HEK293T (cell line): ENCODE data around the gene VARS2.

Experiments used
- BHLHE40 ChIP-seq: fragments of 450-650 bp; IDR thresholded peaks from 2 replicates; pipeline ENCODE4 v1.6.1; 2016; ENCODE audit warnings: mild to moderate bottlenecking, moderate library complexity, borderline replicate concordance
- CTBP1 ChIP-seq: fragments of 450-650 bp; IDR thresholded peaks from 2 replicates; pipeline ENCODE4 v1.6.1; 2016; ENCODE audit warnings: borderline replicate concordance
- ELF4 ChIP-seq: fragments of 450-650 bp; IDR thresholded peaks from 2 replicates; pipeline ENCODE4 v1.6.1; 2017; ENCODE audit warnings: antibody characterized with exemption
- FOXK2 ChIP-seq: fragments of 450-650 bp; IDR thresholded peaks from 2 replicates; pipeline ENCODE4 v1.6.1; 2016; ENCODE audit warnings: mild to moderate bottlenecking
- FOXM1 ChIP-seq: fragments of 450-650 bp; IDR thresholded peaks from 2 replicates; pipeline ENCODE4 v1.6.1; 2017; ENCODE audit warnings: mild to moderate bottlenecking, borderline replicate concordance
- HDGF ChIP-seq: fragments of 450-650 bp; IDR thresholded peaks from 2 replicates; pipeline ENCODE4 v1.6.1; 2017; ENCODE audit warnings: antibody characterized with exemption, borderline replicate concordance
- NFRKB ChIP-seq: fragments of 450-650 bp; IDR thresholded peaks from 2 replicates; pipeline ENCODE4 v1.6.1; 2016; ENCODE audit warnings: mild to moderate bottlenecking, moderate library complexity
- SP1 ChIP-seq: fragments of 450-650 bp; IDR thresholded peaks from 2 replicates; pipeline ENCODE4 v1.6.1; 2017
- SUZ12 ChIP-seq: fragments of 450-650 bp; IDR thresholded peaks from 2 replicates; pipeline ENCODE4 v1.6.1; 2016; ENCODE audit warnings: mild to moderate bottlenecking
- TARDBP ChIP-seq: fragments of 450-650 bp; IDR thresholded peaks from 2 replicates; pipeline ENCODE4 v1.6.1; 2016

DNA sequence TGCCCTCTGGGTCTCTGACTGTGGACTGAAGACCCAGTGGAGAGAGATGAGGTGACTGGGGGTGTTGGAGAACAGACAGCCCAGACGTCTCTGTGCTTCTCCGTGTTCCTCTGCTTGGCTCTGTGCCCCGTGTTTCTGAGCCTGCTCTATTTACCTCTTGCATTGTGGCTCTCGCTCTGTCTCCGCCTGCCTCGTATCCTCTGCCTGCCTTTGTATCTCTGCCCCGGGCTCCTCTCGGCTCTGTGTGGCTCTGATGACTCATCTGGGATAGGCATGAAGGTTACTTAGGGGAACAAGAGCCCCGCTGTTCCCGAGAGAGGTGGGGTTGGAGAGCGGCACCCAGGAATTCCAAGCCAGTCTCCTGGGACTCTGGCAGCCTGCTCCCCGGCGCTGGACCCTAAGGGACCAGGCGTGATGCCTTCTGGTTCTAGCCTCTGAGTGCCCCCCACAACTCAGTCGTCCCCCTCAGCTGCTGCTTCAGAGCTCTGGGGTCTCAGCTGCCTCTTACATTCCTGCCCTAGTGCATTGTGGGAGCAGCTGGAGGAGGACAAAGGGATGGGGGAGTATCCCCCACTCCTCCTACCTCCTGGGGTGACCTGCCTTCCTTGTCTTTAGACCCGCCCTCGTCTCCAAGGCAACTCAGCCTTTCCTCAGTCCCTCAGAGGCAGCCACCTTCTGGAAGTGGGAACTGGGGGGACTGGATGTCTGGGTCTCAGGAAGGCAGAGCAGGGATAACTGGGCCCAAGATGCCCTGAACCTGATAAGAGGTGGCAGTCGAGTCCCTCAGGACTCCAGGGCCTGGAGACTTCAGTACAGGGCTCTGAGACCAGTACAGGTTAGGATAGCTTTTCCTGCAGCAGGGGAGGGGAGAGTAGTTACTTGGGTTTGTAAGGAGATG lies 27.8 kb upstream of the VARS2 start:
- no peak for TF ChIP-seq BHLHE40
- TF ChIP-seq CTBP1 = no peak
- TF ChIP-seq TARDBP = no peak
- TF ChIP-seq HDGF = no peak
- no peak for TF ChIP-seq NFRKB
- no peak for TF ChIP-seq FOXK2
- no peak for TF ChIP-seq SP1
- TF ChIP-seq SUZ12 = no peak
- TF ChIP-seq FOXM1 = no peak
- no peak for TF ChIP-seq ELF4
